GM12878 (cell line): ENCODE measurements around the gene TMEM131L. TPM values are rescaled to one million over a fixed set of nuclear protein-coding genes. Genes with fewer than 3 reads are reported as not detected.

Experiments used
- ATAC-seq: fragments of 200-7000 bp; cut with Tn5 transposase; 3 replicates; pipeline ENCODE4 v1.9.1; 2020; ENCODE audit warnings: mild to moderate bottlenecking, moderate library complexity
- BruUV-seq: library from RNA; stranded (reverse); fragments of 400-500 nt; replicated peaks from 2 replicates; lab custom pipeline; 2021; lab: Mats Ljungman, UMichigan
- CTCF ChIA-PET: fragments of 300-600 bp; sonication (Branson Sonifier 250); formaldehyde crosslinking; extraction: SDS; loops from one replicate; lab custom pipeline; 2021; ENCODE audit warnings: inconsistent platforms; lab: Yijun Ruan, JAX
- POLR2A ChIA-PET: fragments of 350-600 bp; formaldehyde crosslinking; extraction: SDS; loops from one replicate; lab custom pipeline; 2021; ENCODE audit warnings: inconsistent platforms; lab: Charles Lee
- RAD21 ChIA-PET: fragments of 300-600 bp; sonication (Branson Sonifier 250); formaldehyde crosslinking; loops from one replicate; lab custom pipeline; 2023; ENCODE audit warnings: antibody characterized with exemption; ENCODE audit not compliant: unreplicated experiment; lab: Charles Lee
- SMC1A ChIA-PET: fragments of 300-600 bp; sonication (Branson Sonifier 250); formaldehyde crosslinking; loops from one replicate; lab custom pipeline; 2023; ENCODE audit not compliant: unreplicated experiment, uncharacterized antibody; lab: Charles Lee
- DNase-seq: peaks from one replicate; pipeline ENCODE4 v3.0.0-alpha.2; 2011; ENCODE audit warnings: low read depth, low spot score
- FAIRE-seq: peaks from 3 replicates; lab custom pipeline; 2011; peaks lifted over from hg19 to GRCh38; lab: Jason Lieb, UNC
- H2AFZ ChIP-seq: 2 replicates; pipeline ENCODE4 v1.6.0; 2011; ENCODE audit warnings: low read depth, low read length, control low read depth; ENCODE audit not compliant: control insufficient read depth
- H3K27ac ChIP-seq: 2 replicates; pipeline ENCODE4 v1.5.1; 2011; ENCODE audit warnings: control low read depth; ENCODE audit not compliant: control insufficient read depth, insufficient read depth
- H3K27me3 ChIP-seq, 2 experiments: replicated peaks in 1 of 2; 2 replicates each; pipeline versions ENCODE4 v1.6.0 to v1.6.1; 2011; ENCODE audit warnings: low read length in 1 of 2; ENCODE audit not compliant: control insufficient read depth in 2 of 2, insufficient read depth in 2 of 2
- H3K36me3 ChIP-seq, 2 experiments: 2 replicates each; pipeline ENCODE4 v1.5.1; 2011; ENCODE audit warnings: low read length in 1 of 2; ENCODE audit not compliant: control insufficient read depth in 2 of 2, insufficient read depth in 2 of 2
- H3K4me1 ChIP-seq: 2 replicates; pipeline ENCODE4 v1.6.1; 2011; ENCODE audit warnings: mild to moderate bottlenecking, low read length, moderate library complexity, mixed read lengths; ENCODE audit not compliant: control insufficient read depth, insufficient read depth
- H3K4me2 ChIP-seq: 2 replicates; pipeline ENCODE4 v1.6.0; 2011; ENCODE audit warnings: control low read depth; ENCODE audit not compliant: control insufficient read depth, insufficient read depth
- H3K4me3 ChIP-seq: fragments of 200-600 bp; sonication (generic); 2 replicates; pipeline ENCODE4 v1.5.1; 2016
- H3K79me2 ChIP-seq: 2 replicates; pipeline ENCODE4 v1.6.0; 2011; ENCODE audit warnings: low read length; ENCODE audit not compliant: control insufficient read depth, insufficient read depth
- H3K9ac ChIP-seq: 2 replicates; pipeline ENCODE4 v1.8.0; 2011; ENCODE audit warnings: low read length, control low read depth, mixed read lengths; ENCODE audit not compliant: control insufficient read depth, insufficient read depth
- H3K9me3 ChIP-seq: replicated peaks from 3 replicates; pipeline ENCODE4 v1.5.1; 2011; ENCODE audit warnings: mild to moderate bottlenecking, low read length; ENCODE audit not compliant: control insufficient read depth, insufficient read depth
- H4K20me1 ChIP-seq: 2 replicates; pipeline ENCODE4 v1.6.0; 2011; ENCODE audit not compliant: control insufficient read depth, insufficient read depth
- SIX5 ChIP-seq: IDR thresholded peaks from 2 replicates; pipeline ENCODE4 v1.6.1; 2011; ENCODE audit warnings: mild to moderate bottlenecking, low read depth, low read length, moderate library complexity; ENCODE audit not compliant: severe bottlenecking
- SP1 ChIP-seq: IDR thresholded peaks from one replicate; pipeline ENCODE4 v1.6.1; 2011; ENCODE audit warnings: low read depth, low read length
- WGBS: methylation state at CpG from one replicate; pipeline ENCODE4 v1.1.6; 2016; ENCODE audit warnings: low lambda C conversion rate; ENCODE audit not compliant: insufficient replicate concordance, insufficient coverage; ENCODE audit errors: missing lambda C conversion rate; 5-methylcytosine and 5-hydroxymethylcytosine counted together
- in situ Hi-C: fragments of 300-500 bp; cut with MboI; formaldehyde crosslinking; loops from 9 replicates; pipeline ENCODE4 v1.14.3; 2018; ENCODE audit warnings: mixed read lengths
- intact Hi-C: fragments of 100-400 bp; cut with micrococcal nuclease; formaldehyde crosslinking; loops from one replicate; pipeline ENCODE4 v1.14.2; 2022; ENCODE audit not compliant: unreplicated experiment
- polyA plus RNA-seq, 11 experiments: library from polyadenylated mRNA; depleted of rRNA in 4 of 11; unstranded in 6 of 11; stranded (reverse) in 5 of 11; fragments of >200 nt; fragmentation: Nextera tagmentation in 4 of 11; fragmentation: Illumina TruSeq in 1 of 11; extraction: Ambion mirVana in 4 of 11; extraction: Trizol in 1 of 11; gene quantifications; 1 replicate in 1 of 11; 2 replicates in 10 of 11; pipeline versions ENCODE4 v1.2.1 to v1.2.3, GENCODE V29; 2011 to 2016; ENCODE audit warnings: inconsistent platforms in 2 of 11, missing spikeins in 2 of 11, low read depth in 1 of 11
- total RNA-seq, 4 experiments: library from RNA; depleted of rRNA in 3 of 4; stranded (reverse); fragments of >200 nt in 3 of 4; fragmentation: Illumina TruSeq in 1 of 4; extraction: Trizol in 1 of 4; gene quantifications; 2 replicates each; pipeline versions ENCODE4 v1.2.1 to v1.2.3, GENCODE V29; 2013 to 2021
- TF ChIP-seq, protein P1 (sequence below), 3 experiments: IDR thresholded peaks in 2 of 3; conservative IDR thresholded peaks in 1 of 3; 2 replicates each; pipeline ENCODE4 v1.5.1; 2011; ENCODE audit warnings: low read depth in 3 of 3, low read length in 3 of 3, mild to moderate bottlenecking in 3 of 3, control low read depth in 2 of 3, moderate library complexity in 2 of 3, inconsistent platforms in 1 of 3, mixed read lengths in 1 of 3; ENCODE audit not compliant: control insufficient read depth in 2 of 3, insufficient read depth in 1 of 3; ENCODE audit errors: extremely low read depth in 1 of 3
- TF ChIP-seq, protein P2 (sequence below): fragments of 450-650 bp; IDR thresholded peaks from 2 replicates; pipeline ENCODE4 v1.6.1; 2016; ENCODE audit warnings: mild to moderate bottlenecking

Gene TMEM131L
- total and polyA plus RNA-seq, 10 of the 15 experiments (the other 5 are each of a cell fraction or from before 2014, with no cell fraction given): 8.5 to 101 (median 74.4) TPM

- no peak overlapping the region for H3K9ac ChIP-seq
- ATAC-seq: peak; percentile 53
- in situ Hi-C loops: no loop called here
- TF ChIP-seq, protein P1, sequence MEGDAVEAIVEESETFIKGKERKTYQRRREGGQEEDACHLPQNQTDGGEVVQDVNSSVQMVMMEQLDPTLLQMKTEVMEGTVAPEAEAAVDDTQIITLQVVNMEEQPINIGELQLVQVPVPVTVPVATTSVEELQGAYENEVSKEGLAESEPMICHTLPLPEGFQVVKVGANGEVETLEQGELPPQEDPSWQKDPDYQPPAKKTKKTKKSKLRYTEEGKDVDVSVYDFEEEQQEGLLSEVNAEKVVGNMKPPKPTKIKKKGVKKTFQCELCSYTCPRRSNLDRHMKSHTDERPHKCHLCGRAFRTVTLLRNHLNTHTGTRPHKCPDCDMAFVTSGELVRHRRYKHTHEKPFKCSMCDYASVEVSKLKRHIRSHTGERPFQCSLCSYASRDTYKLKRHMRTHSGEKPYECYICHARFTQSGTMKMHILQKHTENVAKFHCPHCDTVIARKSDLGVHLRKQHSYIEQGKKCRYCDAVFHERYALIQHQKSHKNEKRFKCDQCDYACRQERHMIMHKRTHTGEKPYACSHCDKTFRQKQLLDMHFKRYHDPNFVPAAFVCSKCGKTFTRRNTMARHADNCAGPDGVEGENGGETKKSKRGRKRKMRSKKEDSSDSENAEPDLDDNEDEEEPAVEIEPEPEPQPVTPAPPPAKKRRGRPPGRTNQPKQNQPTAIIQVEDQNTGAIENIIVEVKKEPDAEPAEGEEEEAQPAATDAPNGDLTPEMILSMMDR (IDR thresholded peaks at IDR 0.05 in 2 of 3, conservative IDR thresholded peaks at IDR 0.05 in 1 of 3; ENCODE audit: control insufficient read depth in 2 of 3, extremely low read depth in 1 of 3, insufficient read depth in 1 of 3, low read depth in 3 of 3, low read length in 3 of 3): 0 out of 6 replicates have a peak, but pooled peaks have one; percentile 4 to 21 (median 5)
- TF ChIP-seq, protein P2, sequence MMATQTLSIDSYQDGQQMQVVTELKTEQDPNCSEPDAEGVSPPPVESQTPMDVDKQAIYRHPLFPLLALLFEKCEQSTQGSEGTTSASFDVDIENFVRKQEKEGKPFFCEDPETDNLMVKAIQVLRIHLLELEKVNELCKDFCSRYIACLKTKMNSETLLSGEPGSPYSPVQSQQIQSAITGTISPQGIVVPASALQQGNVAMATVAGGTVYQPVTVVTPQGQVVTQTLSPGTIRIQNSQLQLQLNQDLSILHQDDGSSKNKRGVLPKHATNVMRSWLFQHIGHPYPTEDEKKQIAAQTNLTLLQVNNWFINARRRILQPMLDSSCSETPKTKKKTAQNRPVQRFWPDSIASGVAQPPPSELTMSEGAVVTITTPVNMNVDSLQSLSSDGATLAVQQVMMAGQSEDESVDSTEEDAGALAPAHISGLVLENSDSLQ: peak; percentile 40; the same call in 1 of the 2 replicates
- no peak for TF ChIP-seq SP1
- no peak for TF ChIP-seq SIX5
- TF ChIP-seq, all 136 proteins: peak for 2
- SMC1A ChIA-PET: interaction anchor here (0.9 to 2.2 kb wide), 13 partner anchors 10 to 99 kb away, joined by 3 to 8 read pairs (median 4); partner anchors contain the start of gene TMEM131L
- FAIRE-seq: no peak
- intact Hi-C loops: no loop called here
- no peak overlapping the region for H3K4me2 ChIP-seq
- no TSS peak for BruUV-seq
- no peaks in the 10 kb centered on the region for H3K27me3 ChIP-seq
- H3K27ac ChIP-seq: no peak overlapping the region
- peaks cover 97% of the 10 kb centered on the region for H3K79me2 ChIP-seq
- WGBS: 67% methylated on average over 7 of the region's 7 CpGs
- RAD21 ChIA-PET: interaction anchor here (0.7 to 1.4 kb wide), 7 partner anchors 12 to 190 kb away, joined by 3 to 5 read pairs (median 3); no protein-coding TSS in a partner anchor
- no peak overlapping the region for H3K4me3 ChIP-seq
- H3K9me3 ChIP-seq: no peaks in the 10 kb centered on the region
- peaks cover 4% of the 10 kb centered on the region for H4K20me1 ChIP-seq
- H3K36me3 ChIP-seq: peaks cover 11 to 20% of the 10 kb centered on the region in 2 experiments
- DNase-seq: no peak
- POLR2A ChIA-PET: interaction anchor here (1.2 to 18.7 kb wide), 3 partner anchors 12 to 42 kb away, joined by 3 to 322 read pairs (median 3); no protein-coding TSS in a partner anchor
- H2AFZ ChIP-seq: no peak overlapping the region
- CTCF ChIA-PET: interaction anchor here (0.8 to 2.1 kb wide), 6 partner anchors 13 to 70 kb away, joined by 3 to 10 read pairs (median 4); partner anchors contain the start of gene TMEM131L
- peaks cover 18% of the 10 kb centered on the region for H3K4me1 ChIP-seq
Measured at GRCh38 chr4:153535772-153536513, 69.8 kb downstream of the TMEM131L start.
